ENCODE data around the gene DHRS7C. TPM values are rescaled to one million over a fixed set of nuclear protein-coding genes. Genes with fewer than 3 reads are reported as not detected.

DHRS7C gene
- total RNA-seq, result not detected

GRCh38 chr17:9790889-9791876 is at the start of gene DHRS7C:
TSS of gene DHRS7C (minus strand) at chr17:9791592. CDS start at chr17:9791284, 308 bp downstream.
- DNase-seq, result no peak

- DNase-seq, result no peak
Observed at GRCh38 chr17:9839433-9839832, 48.0 kb upstream of the DHRS7C start.

GRCh38 chr17:9837551-9838471 is 46.4 kb upstream of the DHRS7C start:
- DNase-seq, result no peak

GRCh38 chr17:9833922-9834321 is 42.5 kb upstream of the DHRS7C start:
- DNase-seq, result no peak

GRCh38 chr17:9830711-9831110 is 39.3 kb upstream of the DHRS7C start:
- no peak for DNase-seq

GRCh38 chr17:9829343-9829742 is 38.0 kb upstream of the DHRS7C start:
- DNase-seq, result no peak

- no peak for DNase-seq
Observed at GRCh38 chr17:9828296-9829295, 37.2 kb upstream of the DHRS7C start.

- no peak for DNase-seq
Observed at GRCh38 chr17:9825641-9826150, 34.3 kb upstream of the DHRS7C start, which contains the start of gene GLP2R. TSS of gene GLP2R (plus strand) at chr17:9825924. CDS start at chr17:9826064, 140 bp downstream.

GRCh38 chr17:9824797-9825338 is 33.5 kb upstream of the DHRS7C start:
- no peak for DNase-seq

GRCh38 chr17:9824094-9824493 is 32.7 kb upstream of the DHRS7C start:
- no peak for DNase-seq

GRCh38 chr17:9821921-9822320 is 30.5 kb upstream of the DHRS7C start, which contains the start of gene GSG1L2:
TSS of gene GSG1L2 (minus strand) at chr17:9822079. CDS start at chr17:9822071, 8 bp downstream.
- no peak for DNase-seq

GRCh38 chr17:9820448-9820847 is 29.1 kb upstream of the DHRS7C start:
- no peak for DNase-seq

GRCh38 chr17:9818760-9819159 is 27.4 kb upstream of the DHRS7C start:
- DNase-seq, result no peak

GRCh38 chr17:9817086-9817485 is 25.7 kb upstream of the DHRS7C start:
- DNase-seq, result no peak

GRCh38 chr17:9816472-9816871 is 25.1 kb upstream of the DHRS7C start:
- no peak for DNase-seq

GRCh38 chr17:9814337-9814945 is 23.0 kb upstream of the DHRS7C start:
- no peak for DNase-seq

GRCh38 chr17:9813166-9813565 is 21.8 kb upstream of the DHRS7C start:
- DNase-seq, result no peak

- DNase-seq, result no peak
Observed at GRCh38 chr17:9811537-9811936, 20.1 kb upstream of the DHRS7C start.

GRCh38 chr17:9811086-9811485 is 19.7 kb upstream of the DHRS7C start:
- DNase-seq, result no peak

GRCh38 chr17:9810100-9810949 is 18.9 kb upstream of the DHRS7C start:
- no peak for DNase-seq
